A549 (cell line): ENCODE results near the gene GAREM1.

Experiments used
- BHLHE40 ChIP-seq: IDR thresholded peaks from 2 replicates; pipeline ENCODE4 v1.6.1; 2012; ENCODE audit warnings: low read depth, low read length, inconsistent platforms
- CHD2 ChIP-seq: fragments of 150-350 bp; IDR thresholded peaks from 2 replicates; pipeline ENCODE4 v1.6.1; 2014; ENCODE audit warnings: low read length; ENCODE audit not compliant: partially characterized antibody
- CTCF ChIP-seq: fragments of >200 bp; sonication (Bioruptor Twin); formaldehyde crosslinking; IDR thresholded peaks from 3 replicates; pipeline ENCODE4 v1.5.1; 2016
- FOSL2 ChIP-seq, 2 experiments: fragments of 450-650 bp in 1 of 2; fragments of >200 bp in 1 of 2; sonication (Bioruptor Twin) in 1 of 2; formaldehyde crosslinking; IDR thresholded peaks; 2 replicates each; pipeline versions ENCODE4 v1.5.0 to v1.6.1; 2016 to 2020; ENCODE audit warnings: mild to moderate bottlenecking in 1 of 2, moderate library complexity in 1 of 2
- HOXA7 ChIP-seq: fragments of 250-450 bp; sonication (Bioruptor Pico); IDR thresholded peaks from 2 replicates; pipeline ENCODE4 v1.5.0; 2020; ENCODE audit warnings: mild to moderate bottlenecking, moderate library complexity
- NPAS2 ChIP-seq: fragments of 250-450 bp; sonication (Bioruptor Pico); IDR thresholded peaks from 2 replicates; pipeline ENCODE4 v1.8.0; 2022; ENCODE audit warnings: mild to moderate bottlenecking, moderate library complexity, borderline replicate concordance
- NR3C1 ChIP-seq: fragments of >200 bp; sonication (Bioruptor Twin); formaldehyde crosslinking; IDR thresholded peaks from 3 replicates; pipeline ENCODE4 v1.6.1; 2017
- POLR2A ChIP-seq: IDR thresholded peaks from 2 replicates; pipeline ENCODE4 v1.6.1; 2012; ENCODE audit warnings: mild to moderate bottlenecking, low read length
- REST ChIP-seq: fragments of 200-600 bp; sonication (generic); IDR thresholded peaks from 2 replicates; pipeline ENCODE4 v1.6.1; 2016; ENCODE audit warnings: antibody characterized with exemption, mild to moderate bottlenecking, moderate library complexity
- RNF2 ChIP-seq: fragments of 200-600 bp; sonication (generic); IDR thresholded peaks from 2 replicates; pipeline ENCODE4 v1.6.1; 2016; ENCODE audit warnings: low read depth, mild to moderate bottlenecking, antibody characterized with exemption, moderate library complexity, borderline replicate concordance
- ZFP36 ChIP-seq: fragments of 450-650 bp; IDR thresholded peaks from 2 replicates; pipeline ENCODE4 v1.6.1; 2014; ENCODE audit warnings: borderline replicate concordance; ENCODE audit not compliant: partially characterized antibody

GRCh38 chr18:32219431-32220018 is 251.2 kb downstream of the GAREM1 start:
- TF ChIP-seq ZFP36, result no peak
- no peak for TF ChIP-seq BHLHE40
- no peak for TF ChIP-seq POLR2A
- no peak for TF ChIP-seq CTCF
- no peak for TF ChIP-seq REST
- no peak for TF ChIP-seq CHD2
- no peak for TF ChIP-seq FOSL2 (IDR thresholded peaks at IDR 0.05)
- no peak for TF ChIP-seq FOSL2 (CRISPR knock-in tag; IDR thresholded peaks at IDR 0.05)
- no peak for TF ChIP-seq HOXA7
- no peak for TF ChIP-seq NPAS2 (CRISPR knock-in tag)
- TF ChIP-seq NR3C1, result no peak
- no peak for TF ChIP-seq RNF2
